SH-SY5Y (cell line): ENCODE results near the gene TSSK2.

ENCODE experiments used
- GATA2 ChIP-seq: IDR thresholded peaks from 2 replicates; pipeline ENCODE4 v1.6.1; 2011; ENCODE audit warnings: mild to moderate bottlenecking, low read depth, low read length
- GATA3 ChIP-seq: IDR thresholded peaks from 2 replicates; pipeline ENCODE4 v1.6.1; 2011; ENCODE audit warnings: low read depth, mild to moderate bottlenecking, low read length, moderate library complexity

GRCh38 chr22:19179497-19180048, 48.5 kb downstream of the TSSK2 start:
- TF ChIP-seq GATA2 (no peak), GATA3 (no peak)
